ENCODE data around the gene B9D1.

B9D1 gene

GRCh38 chr17:19342611-19343255 lies 19.8 kb downstream of the B9D1 start:
- Histone ChIP-seq H3K79me2 (ENCODE audit: control insufficient read depth, low read length) (no peaks in the 10 kb centered on the region), H4K20me1 (ENCODE audit: control insufficient read depth, insufficient read depth, low read depth, low read length) (peaks cover 4% of the 10 kb centered on the region; the same call in 1 of the 2 replicates), H3K4me2 (ENCODE audit: low read length) (no peak overlapping the region), H3K4me3 (ENCODE audit: low read length) (no peak overlapping the region), H3K9me3 (ENCODE audit: control insufficient read depth, insufficient read depth, low read length) (no peaks in the 10 kb centered on the region), H3K4me1 (ENCODE audit: control insufficient read depth, low read length) (peaks cover 8% of the 10 kb centered on the region), H3K9me2 (replicated peaks; ENCODE audit: control insufficient read depth, low read length) (no peaks in the 10 kb centered on the region), H3F3A (ENCODE audit: control insufficient read depth, insufficient read depth) (no peaks in the 10 kb centered on the region), H3K27me3 (ENCODE audit: control insufficient read depth, low read length) (peaks cover 6% of the 10 kb centered on the region; the same call in 1 of the 2 replicates), H3K27ac (ENCODE audit: low read depth, low read length) (no peak overlapping the region), H3K36me3 (ENCODE audit: control insufficient read depth, low read length) (no peaks in the 10 kb centered on the region)
- TF ChIP-seq EZH2phosphoT487 (IDR thresholded peaks at IDR 0.05; ENCODE audit: borderline replicate concordance, low read length) (no peak), CTCF (IDR thresholded peaks at IDR 0.05; ENCODE audit: low read depth, low read length, poor library complexity, severe bottlenecking) (no peak)

DNA sequence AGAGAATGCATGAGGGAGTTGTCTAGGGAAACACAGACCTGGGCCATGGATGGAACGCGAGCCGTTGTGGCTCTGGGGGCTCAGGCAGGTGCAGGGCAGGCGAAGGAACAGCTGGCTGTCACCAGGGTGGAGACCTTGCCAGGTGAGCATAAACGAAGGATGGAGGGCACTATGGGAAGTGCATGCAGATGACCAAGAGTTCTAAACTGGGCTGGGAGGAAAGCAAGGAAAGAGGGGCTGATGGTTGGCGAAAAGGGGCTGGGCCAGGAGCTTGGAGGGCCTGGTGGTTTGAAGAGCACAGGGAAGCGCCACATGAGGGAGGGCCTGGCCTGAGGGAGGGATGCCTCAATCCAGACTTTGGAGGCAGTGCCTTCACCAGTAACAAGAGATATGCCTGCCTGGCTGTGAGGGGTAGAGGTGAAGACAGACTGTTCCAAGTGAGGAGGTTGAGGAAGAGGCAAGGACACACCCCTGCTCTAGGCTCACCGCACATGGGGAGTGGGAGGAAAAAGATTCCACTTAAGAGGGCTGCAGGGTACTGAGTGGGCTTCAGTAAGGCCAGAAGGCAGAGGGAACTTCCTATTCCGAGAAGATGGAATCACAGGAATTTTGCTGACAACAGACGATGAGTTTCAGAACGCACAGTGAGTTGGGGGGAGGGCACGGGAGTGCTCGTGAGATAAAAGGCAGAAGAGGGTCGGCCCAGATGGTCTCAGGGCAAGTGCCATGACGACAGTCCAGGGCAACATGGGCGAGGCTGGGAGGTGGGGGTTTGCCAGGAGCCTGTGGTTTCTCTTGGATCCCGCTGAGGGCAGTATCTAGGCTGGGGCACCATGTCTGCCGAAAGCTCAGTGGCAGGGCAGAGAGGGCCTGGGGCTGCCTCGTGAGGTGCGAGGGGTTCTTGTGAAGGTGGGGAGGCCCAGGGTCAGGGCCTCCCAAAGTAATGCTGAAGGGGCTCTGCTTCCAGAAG lies 20.6 kb downstream of the B9D1 start:
- Histone ChIP-seq H3K27ac (ENCODE audit: low read depth, low read length) (no peak overlapping the region), H4K20me1 (ENCODE audit: control insufficient read depth, insufficient read depth, low read depth, low read length) (peaks cover 4% of the 10 kb centered on the region; the same call in 1 of the 2 replicates), H3K36me3 (ENCODE audit: control insufficient read depth, low read length) (no peaks in the 10 kb centered on the region), H3K4me1 (ENCODE audit: control insufficient read depth, low read length) (peaks cover 4% of the 10 kb centered on the region), H3F3A (ENCODE audit: control insufficient read depth, insufficient read depth) (no peaks in the 10 kb centered on the region), H3K79me2 (ENCODE audit: control insufficient read depth, low read length) (no peaks in the 10 kb centered on the region), H3K4me3 (ENCODE audit: low read length) (no peak overlapping the region), H3K27me3 (ENCODE audit: control insufficient read depth, low read length) (peaks cover 6% of the 10 kb centered on the region; the same call in 1 of the 2 replicates), H3K9me3 (ENCODE audit: control insufficient read depth, insufficient read depth, low read length) (no peaks in the 10 kb centered on the region), H3K9me2 (replicated peaks; ENCODE audit: control insufficient read depth, low read length) (no peaks in the 10 kb centered on the region), H3K4me2 (ENCODE audit: low read length) (no peak overlapping the region)
- TF ChIP-seq EZH2phosphoT487 (IDR thresholded peaks at IDR 0.05; ENCODE audit: borderline replicate concordance, low read length) = no peak

GRCh38 chr17:19341211-19341631 lies 21.3 kb downstream of the B9D1 start:
- TF ChIP-seq CTCF (IDR thresholded peaks at IDR 0.05; ENCODE audit: low read depth, low read length, poor library complexity, severe bottlenecking) = no peak
- TF ChIP-seq EZH2phosphoT487 (IDR thresholded peaks at IDR 0.05; ENCODE audit: borderline replicate concordance, low read length) = no peak
- no peak overlapping the region for H3K27ac ChIP-seq (ENCODE audit: low read depth, low read length)
- H3K4me3 ChIP-seq (ENCODE audit: low read length) = no peak overlapping the region

More at GRCh38 chr17:19341211-19341631, 21.3 kb downstream of the B9D1 start:
- Histone ChIP-seq H3K4me2 (ENCODE audit: low read length) (no peak overlapping the region), H3K9me2 (replicated peaks; ENCODE audit: control insufficient read depth, low read length) (no peaks in the 10 kb centered on the region), H3K79me2 (ENCODE audit: control insufficient read depth, low read length) (no peaks in the 10 kb centered on the region), H3K36me3 (ENCODE audit: control insufficient read depth, low read length) (no peaks in the 10 kb centered on the region), H4K20me1 (ENCODE audit: control insufficient read depth, insufficient read depth, low read depth, low read length) (peaks cover 4% of the 10 kb centered on the region; the same call in 1 of the 2 replicates), H3K4me1 (ENCODE audit: control insufficient read depth, low read length) (no peaks in the 10 kb centered on the region), H3K9me3 (ENCODE audit: control insufficient read depth, insufficient read depth, low read length) (no peaks in the 10 kb centered on the region), H3F3A (ENCODE audit: control insufficient read depth, insufficient read depth) (no peaks in the 10 kb centered on the region), H3K27me3 (ENCODE audit: control insufficient read depth, low read length) (peaks cover 4% of the 10 kb centered on the region; the same call in 1 of the 2 replicates)
